ENCODE results near the gene ZNF491. TPM values are rescaled to one million over a fixed set of nuclear protein-coding genes. Genes with fewer than 3 reads are reported as not detected.

The ZNF491 gene
- total and polyA plus RNA-seq, 9 of the 15 experiments (the other 6 are each of a cell fraction or from before 2014, with no cell fraction given) = 0.19 to 0.95 (median 0.39) TPM; not detected in 1

DNA sequence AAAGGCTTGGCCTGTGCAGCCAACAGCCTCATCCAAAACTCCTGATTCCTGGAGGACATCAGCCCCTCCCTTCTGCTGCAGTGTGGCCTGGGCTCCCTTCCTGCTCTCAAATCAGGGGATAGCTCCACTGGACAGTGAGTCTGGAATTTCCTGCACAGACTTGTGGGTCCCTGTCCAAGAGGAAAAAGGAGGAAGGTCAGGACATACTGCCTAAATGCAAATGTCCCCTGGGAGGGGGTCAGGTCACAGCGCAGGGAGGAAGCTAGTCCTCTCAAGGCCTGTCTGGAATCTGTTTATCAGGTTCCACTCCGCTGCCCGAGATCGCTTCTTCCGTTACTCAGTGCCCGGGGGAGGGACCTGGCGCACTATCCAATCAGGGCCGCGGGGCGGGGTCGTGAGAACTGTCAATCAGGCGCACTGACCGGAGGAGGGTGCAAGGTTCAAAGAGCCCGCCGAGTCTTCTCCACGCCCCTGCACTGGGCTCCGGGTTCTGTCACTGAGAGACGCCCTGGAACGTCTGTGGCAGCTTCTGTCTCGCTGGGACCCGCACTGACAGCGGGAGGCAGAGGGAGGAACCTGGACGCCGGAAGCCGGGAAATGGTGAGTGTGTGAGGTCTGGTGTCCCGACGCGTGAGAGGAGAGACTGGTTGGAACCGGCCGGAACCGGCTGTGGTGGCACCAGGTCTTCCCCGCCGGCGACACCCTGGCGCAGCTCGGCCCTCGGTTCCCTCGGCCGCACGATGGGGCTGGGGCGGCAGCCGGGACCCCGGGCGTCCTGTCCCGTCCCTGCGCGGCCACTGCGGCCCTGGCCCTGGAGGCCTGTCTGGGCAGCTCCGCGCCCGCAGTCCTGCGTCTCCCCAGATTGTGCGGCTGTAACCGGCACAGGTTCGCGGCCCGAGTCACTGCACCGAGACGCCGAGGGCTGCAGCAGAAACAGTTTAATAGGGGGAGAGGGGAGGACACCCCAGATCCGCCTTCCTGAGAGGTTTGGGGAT, 31.4 kb upstream of the ZNF491 start, which contains the start of gene ZNF441 (continued):
- TF ChIP-seq, protein P1, sequence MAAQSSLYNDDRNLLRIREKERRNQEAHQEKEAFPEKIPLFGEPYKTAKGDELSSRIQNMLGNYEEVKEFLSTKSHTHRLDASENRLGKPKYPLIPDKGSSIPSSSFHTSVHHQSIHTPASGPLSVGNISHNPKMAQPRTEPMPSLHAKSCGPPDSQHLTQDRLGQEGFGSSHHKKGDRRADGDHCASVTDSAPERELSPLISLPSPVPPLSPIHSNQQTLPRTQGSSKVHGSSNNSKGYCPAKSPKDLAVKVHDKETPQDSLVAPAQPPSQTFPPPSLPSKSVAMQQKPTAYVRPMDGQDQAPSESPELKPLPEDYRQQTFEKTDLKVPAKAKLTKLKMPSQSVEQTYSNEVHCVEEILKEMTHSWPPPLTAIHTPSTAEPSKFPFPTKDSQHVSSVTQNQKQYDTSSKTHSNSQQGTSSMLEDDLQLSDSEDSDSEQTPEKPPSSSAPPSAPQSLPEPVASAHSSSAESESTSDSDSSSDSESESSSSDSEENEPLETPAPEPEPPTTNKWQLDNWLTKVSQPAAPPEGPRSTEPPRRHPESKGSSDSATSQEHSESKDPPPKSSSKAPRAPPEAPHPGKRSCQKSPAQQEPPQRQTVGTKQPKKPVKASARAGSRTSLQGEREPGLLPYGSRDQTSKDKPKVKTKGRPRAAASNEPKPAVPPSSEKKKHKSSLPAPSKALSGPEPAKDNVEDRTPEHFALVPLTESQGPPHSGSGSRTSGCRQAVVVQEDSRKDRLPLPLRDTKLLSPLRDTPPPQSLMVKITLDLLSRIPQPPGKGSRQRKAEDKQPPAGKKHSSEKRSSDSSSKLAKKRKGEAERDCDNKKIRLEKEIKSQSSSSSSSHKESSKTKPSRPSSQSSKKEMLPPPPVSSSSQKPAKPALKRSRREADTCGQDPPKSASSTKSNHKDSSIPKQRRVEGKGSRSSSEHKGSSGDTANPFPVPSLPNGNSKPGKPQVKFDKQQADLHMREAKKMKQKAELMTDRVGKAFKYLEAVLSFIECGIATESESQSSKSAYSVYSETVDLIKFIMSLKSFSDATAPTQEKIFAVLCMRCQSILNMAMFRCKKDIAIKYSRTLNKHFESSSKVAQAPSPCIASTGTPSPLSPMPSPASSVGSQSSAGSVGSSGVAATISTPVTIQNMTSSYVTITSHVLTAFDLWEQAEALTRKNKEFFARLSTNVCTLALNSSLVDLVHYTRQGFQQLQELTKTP (IDR thresholded peaks at IDR 0.05; ENCODE audit: low read depth in 1 of 2, partially characterized antibody in 2 of 2) = peak in 1 of 2 experiments; percentile 39
- peak; percentile 31; the same call in 1 of the 2 replicates for TF ChIP-seq CBX1 (IDR thresholded peaks at IDR 0.05; ENCODE audit: low read depth)
- TF ChIP-seq, protein P2, sequence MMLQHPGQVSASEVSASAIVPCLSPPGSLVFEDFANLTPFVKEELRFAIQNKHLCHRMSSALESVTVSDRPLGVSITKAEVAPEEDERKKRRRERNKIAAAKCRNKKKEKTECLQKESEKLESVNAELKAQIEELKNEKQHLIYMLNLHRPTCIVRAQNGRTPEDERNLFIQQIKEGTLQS (IDR thresholded peaks at IDR 0.05) = no peak
- TF ChIP-seq, protein P2 (CRISPR knock-in tag; conservative IDR thresholded peaks at IDR 0.05) = 0 out of 2 replicates have a peak, but pooled peaks have one; percentile 44
- TF ChIP-seq SMARCE1 (IDR thresholded peaks at IDR 0.05) = peak; percentile 46; the same call in 1 of the 2 replicates
- peak; percentile 89 for TF ChIP-seq ZFX (CRISPR knock-in tag; IDR thresholded peaks at IDR 0.05)
- no peak for TF ChIP-seq HNRNPK (IDR thresholded peaks at IDR 0.05; ENCODE audit: low read depth, low read length, poor library complexity, severe bottlenecking)
- TF ChIP-seq MBD2 (IDR thresholded peaks at IDR 0.05; ENCODE audit: borderline replicate concordance, low read depth) = peak; percentile 85
- TF ChIP-seq SAP30 (IDR thresholded peaks at IDR 0.05; ENCODE audit: borderline replicate concordance, insufficient read depth, low read depth, low read length, poor library complexity, severe bottlenecking) = peak; percentile 92
- peak; percentile 84 for TF ChIP-seq MYC (IDR thresholded peaks at IDR 0.05; ENCODE audit: low read depth, low read length)
- no peak for TF ChIP-seq MYC (CRISPR knock-in tag; IDR thresholded peaks at IDR 0.05; ENCODE audit: borderline replicate concordance, low read depth)
- no peak; a peak in 1 of 4 replicates for TF ChIP-seq SRF (CRISPR knock-in tag; IDR thresholded peaks at IDR 0.05)
- TF ChIP-seq ZNF282 (CRISPR knock-in tag; IDR thresholded peaks at IDR 0.05) = 0 out of 2 replicates have a peak, but pooled peaks have one; percentile 36
- TF ChIP-seq PHF20 (IDR thresholded peaks at IDR 0.05; ENCODE audit: partially characterized antibody) = peak; percentile 65
- TF ChIP-seq RBM25 (IDR thresholded peaks at IDR 0.05; ENCODE audit: low read depth, low read length, severe bottlenecking) = no peak
- no peak for TF ChIP-seq KDM2B (CRISPR knock-in tag; IDR thresholded peaks at IDR 0.05)
- TF ChIP-seq, protein P3, sequence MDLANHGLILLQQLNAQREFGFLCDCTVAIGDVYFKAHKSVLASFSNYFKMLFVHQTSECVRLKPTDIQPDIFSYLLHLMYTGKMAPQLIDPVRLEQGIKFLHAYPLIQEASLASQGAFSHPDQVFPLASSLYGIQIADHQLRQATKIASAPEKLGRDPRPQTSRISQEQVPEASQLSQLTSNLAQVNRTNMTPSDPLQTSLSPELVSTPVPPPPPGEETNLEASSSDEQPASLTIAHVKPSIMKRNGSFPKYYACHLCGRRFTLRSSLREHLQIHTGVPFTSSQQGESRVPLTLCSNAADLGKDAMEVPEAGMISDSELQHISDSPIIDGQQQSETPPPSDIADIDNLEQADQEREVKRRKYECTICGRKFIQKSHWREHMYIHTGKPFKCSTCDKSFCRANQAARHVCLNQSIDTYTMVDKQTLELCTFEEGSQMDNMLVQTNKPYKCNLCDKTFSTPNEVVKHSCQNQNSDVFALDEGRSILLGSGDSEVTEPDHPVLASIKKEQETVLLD (IDR thresholded peaks at IDR 0.05) = no peak
- TF ChIP-seq CXXC5 (CRISPR knock-in tag; IDR thresholded peaks at IDR 0.05) = peak; percentile 86
- TF ChIP-seq MTA3 (IDR thresholded peaks at IDR 0.05; ENCODE audit: borderline replicate concordance) = peak; percentile 76; the same call in 1 of the 2 replicates
- TF ChIP-seq ZNF232 (CRISPR knock-in tag; IDR thresholded peaks at IDR 0.05) = 0 out of 2 replicates have a peak, but pooled peaks have one; percentile 52

Measured in K562 (cell line).